Suprapubic skin (tissue), 4 donors: ENCODE results near the gene PTPRN2. TPM values are rescaled to one million over a fixed set of nuclear protein-coding genes. Genes with fewer than 3 reads are reported as not detected.

Experiments
- DNase-seq, 2 donors: peaks; one replicate each; pipeline ENCODE4 v3.0.0-alpha.2; 2019; ENCODE audit warnings: low spot score in 2 of 2
- H3K27ac ChIP-seq: fragments of 200-600 bp; sonication (generic); one replicate; pipeline ENCODE4 v1.5.1; 2019
- H3K27me3 ChIP-seq: fragments of 200-600 bp; sonication (generic); one replicate; pipeline ENCODE4 v1.5.1; 2019
- H3K36me3 ChIP-seq: fragments of 200-600 bp; sonication (generic); one replicate; pipeline ENCODE4 v1.5.1; 2019
- H3K4me1 ChIP-seq: fragments of 200-600 bp; sonication (generic); one replicate; pipeline ENCODE4 v1.5.1; 2019
- H3K4me3 ChIP-seq: fragments of 200-600 bp; sonication (generic); one replicate; pipeline ENCODE4 v1.5.1; 2019; ENCODE audit warnings: mild to moderate bottlenecking
- H3K9me3 ChIP-seq: fragments of 200-600 bp; sonication (generic); one replicate; pipeline ENCODE4 v1.5.1; 2019
- EP300 ChIP-seq: sonication (generic); formaldehyde crosslinking; IDR thresholded peaks from one replicate; pipeline ENCODE4 v1.6.1; 2017; ENCODE audit warnings: antibody characterized with exemption
- POLR2A ChIP-seq, 2 donors: fragments of 450-650 bp; IDR thresholded peaks; one replicate each; pipeline ENCODE4 v1.6.1; 2017; ENCODE audit warnings: antibody characterized with exemption in 2 of 2, mild to moderate bottlenecking in 2 of 2, moderate library complexity in 2 of 2
- POLR2AphosphoS5 ChIP-seq, 3 donors: sonication (generic); formaldehyde crosslinking; IDR thresholded peaks; one replicate each; pipeline ENCODE4 v1.6.1; 2017; ENCODE audit warnings: antibody characterized with exemption in 3 of 3
- WGBS: methylation state at CpG from one replicate; pipeline ENCODE4 v1.1.5; 2018; 5-methylcytosine and 5-hydroxymethylcytosine counted together
- total RNA-seq, 4 donors: library from RNA; depleted of rRNA; stranded (reverse); fragments of >200 nt; gene quantifications; one replicate each; pipeline ENCODE4 v1.1.0, GENCODE V29; 2016
- TF ChIP-seq, protein P1 (sequence below), 2 donors: fragments of 200-600 bp in 1 of 2; fragments of 450-650 bp in 1 of 2; sonication (generic) in 1 of 2; IDR thresholded peaks; one replicate each; pipeline ENCODE4 v1.5.1; 2016 to 2019; ENCODE audit warnings: antibody characterized with exemption in 2 of 2, mild to moderate bottlenecking in 1 of 2, moderate library complexity in 1 of 2

The PTPRN2 gene
- total RNA-seq, 4 donors from 2014 or later, result 0.23 to 1.8 (median 1.3) TPM

DNA sequence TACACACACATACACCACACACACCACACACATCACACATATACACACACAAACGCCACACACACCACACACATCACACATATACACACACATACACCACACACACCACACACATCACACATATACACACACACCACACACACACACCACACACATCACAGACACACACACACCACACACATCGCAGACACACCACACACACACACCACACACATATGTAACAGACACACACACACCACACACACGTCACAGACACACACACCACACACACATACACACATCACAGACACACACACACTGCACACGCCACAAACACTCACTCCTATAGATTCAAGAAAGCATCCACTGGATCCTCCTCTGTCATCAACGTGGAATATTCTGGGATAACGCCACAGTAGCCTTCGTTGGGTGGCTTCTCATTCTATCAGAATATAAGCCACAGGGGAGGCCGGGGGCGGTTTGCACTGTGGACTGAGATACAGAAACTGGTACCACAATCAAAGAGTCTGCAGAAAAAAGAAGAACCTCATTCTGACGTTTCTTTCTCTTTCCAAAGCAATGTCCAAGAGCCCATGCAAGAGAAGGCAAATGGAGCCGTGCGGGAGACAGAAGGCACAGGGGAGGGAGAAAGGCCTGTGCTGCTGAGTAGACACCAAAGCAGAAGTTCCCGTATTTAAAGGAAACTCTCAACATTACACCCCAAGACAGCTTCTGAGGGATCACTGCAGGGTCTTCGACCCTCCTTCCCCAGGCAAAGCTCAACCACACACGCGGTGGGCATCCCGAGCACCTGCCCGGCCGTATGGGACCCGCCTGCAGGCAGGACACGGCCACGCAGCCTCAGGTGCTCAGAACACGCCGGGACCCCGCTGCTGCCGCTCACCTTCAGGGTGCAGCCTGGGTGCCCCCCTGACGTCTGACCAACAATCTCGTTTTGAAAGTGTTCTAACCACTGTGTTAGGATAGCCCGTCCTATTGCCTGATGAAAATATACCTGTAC, 929.6 kb downstream of the PTPRN2 start:
- H3K27me3 ChIP-seq, result peaks cover 23% of the 10 kb centered on the region
- WGBS, result 80% methylated on average over 25 of the region's 29 CpGs
- H3K36me3 ChIP-seq, result no peaks in the 10 kb centered on the region
- peak; percentile 34 to 38 for DNase-seq
- H3K4me1 ChIP-seq, result no peaks in the 10 kb centered on the region
- no peak overlapping the region for H3K27ac ChIP-seq
- H3K4me3 ChIP-seq, result no peak overlapping the region
- no peaks in the 10 kb centered on the region for H3K9me3 ChIP-seq
- TF ChIP-seq EP300 (no peak), POLR2AphosphoS5 (IDR thresholded peaks at IDR 0.05) (no peak), POLR2A (IDR thresholded peaks at IDR 0.05) (no peak)
- TF ChIP-seq, protein P1, sequence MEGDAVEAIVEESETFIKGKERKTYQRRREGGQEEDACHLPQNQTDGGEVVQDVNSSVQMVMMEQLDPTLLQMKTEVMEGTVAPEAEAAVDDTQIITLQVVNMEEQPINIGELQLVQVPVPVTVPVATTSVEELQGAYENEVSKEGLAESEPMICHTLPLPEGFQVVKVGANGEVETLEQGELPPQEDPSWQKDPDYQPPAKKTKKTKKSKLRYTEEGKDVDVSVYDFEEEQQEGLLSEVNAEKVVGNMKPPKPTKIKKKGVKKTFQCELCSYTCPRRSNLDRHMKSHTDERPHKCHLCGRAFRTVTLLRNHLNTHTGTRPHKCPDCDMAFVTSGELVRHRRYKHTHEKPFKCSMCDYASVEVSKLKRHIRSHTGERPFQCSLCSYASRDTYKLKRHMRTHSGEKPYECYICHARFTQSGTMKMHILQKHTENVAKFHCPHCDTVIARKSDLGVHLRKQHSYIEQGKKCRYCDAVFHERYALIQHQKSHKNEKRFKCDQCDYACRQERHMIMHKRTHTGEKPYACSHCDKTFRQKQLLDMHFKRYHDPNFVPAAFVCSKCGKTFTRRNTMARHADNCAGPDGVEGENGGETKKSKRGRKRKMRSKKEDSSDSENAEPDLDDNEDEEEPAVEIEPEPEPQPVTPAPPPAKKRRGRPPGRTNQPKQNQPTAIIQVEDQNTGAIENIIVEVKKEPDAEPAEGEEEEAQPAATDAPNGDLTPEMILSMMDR (IDR thresholded peaks at IDR 0.05), result no peak

DNA sequence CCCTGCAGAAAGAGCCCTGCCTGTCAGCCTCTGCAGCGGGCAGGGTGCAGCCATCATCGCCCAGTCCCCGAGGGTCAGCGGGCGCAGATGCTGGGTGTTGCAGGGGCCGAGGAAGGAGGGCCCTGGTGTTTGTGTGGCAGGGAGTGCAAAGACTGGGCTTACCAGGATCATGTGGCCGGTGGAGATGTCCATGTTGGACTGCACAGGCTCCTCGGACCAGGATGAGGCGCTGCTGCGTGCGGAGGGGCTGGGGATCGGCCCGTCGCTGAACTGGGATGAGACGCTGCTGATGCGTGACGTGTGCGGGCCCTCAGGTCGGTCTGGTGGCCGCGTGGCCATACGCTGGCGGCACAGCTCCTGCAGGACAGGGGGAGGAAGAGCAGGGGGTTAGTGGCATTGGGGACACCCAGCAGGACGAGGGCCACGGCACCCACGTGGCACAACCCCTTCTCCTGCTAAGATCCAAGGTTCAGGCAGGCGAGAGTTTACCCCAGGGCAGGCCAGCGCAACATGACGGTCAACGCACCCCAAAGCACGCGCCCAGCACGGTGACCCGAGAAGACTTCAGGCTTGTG, 931.3 kb downstream of the PTPRN2 start:
- no peaks in the 10 kb centered on the region for H3K9me3 ChIP-seq
- DNase-seq, result peak in 1 of 2 donors; percentile 53
- 94% methylated on average over 28 of the region's 34 CpGs for WGBS

DNA sequence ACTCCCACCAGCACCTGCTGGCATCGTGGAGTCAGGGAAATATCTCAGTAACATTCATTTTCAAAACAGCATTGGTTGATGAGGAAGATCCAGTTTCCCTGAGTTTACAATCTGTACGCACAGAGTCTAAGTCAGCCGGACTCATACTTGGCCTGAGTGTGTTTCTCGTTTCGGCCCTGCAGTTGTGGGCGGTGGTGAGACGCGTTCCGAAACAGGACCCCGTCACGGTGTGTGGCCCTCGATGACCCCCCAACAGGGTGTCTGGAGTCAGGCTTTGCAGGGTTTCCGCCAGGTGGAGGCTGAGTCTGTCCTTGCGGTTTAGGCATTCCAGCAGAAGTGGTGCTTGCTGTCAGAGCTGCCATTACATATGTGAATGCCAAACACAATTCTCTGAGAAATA, 933.3 kb downstream of the PTPRN2 start:
- peak in 1 of 2 donors; percentile 33 for DNase-seq
- 88% methylated on average over 13 of the region's 14 CpGs for WGBS
- TF ChIP-seq POLR2AphosphoS5 (IDR thresholded peaks at IDR 0.05), result no peak
- TF ChIP-seq, protein P1 (IDR thresholded peaks at IDR 0.05), result no peak
- TF ChIP-seq POLR2A (IDR thresholded peaks at IDR 0.05), result no peak
- TF ChIP-seq EP300, result no peak
- Histone ChIP-seq H3K36me3 (no peaks in the 10 kb centered on the region), H3K27me3 (peaks cover 12% of the 10 kb centered on the region), H3K27ac (no peak overlapping the region), H3K4me3 (no peak overlapping the region), H3K9me3 (no peaks in the 10 kb centered on the region), H3K4me1 (no peaks in the 10 kb centered on the region)

More for the DNA sequence above, 931.3 kb downstream of the PTPRN2 start:
- Histone ChIP-seq H3K4me3 (no peak overlapping the region), H3K27me3 (peaks cover 17% of the 10 kb centered on the region), H3K4me1 (no peaks in the 10 kb centered on the region), H3K36me3 (no peaks in the 10 kb centered on the region), H3K27ac (no peak overlapping the region)
- TF ChIP-seq EP300 (no peak), POLR2AphosphoS5 (IDR thresholded peaks at IDR 0.05) (no peak)
- TF ChIP-seq, protein P1 (IDR thresholded peaks at IDR 0.05), result no peak

DNA sequence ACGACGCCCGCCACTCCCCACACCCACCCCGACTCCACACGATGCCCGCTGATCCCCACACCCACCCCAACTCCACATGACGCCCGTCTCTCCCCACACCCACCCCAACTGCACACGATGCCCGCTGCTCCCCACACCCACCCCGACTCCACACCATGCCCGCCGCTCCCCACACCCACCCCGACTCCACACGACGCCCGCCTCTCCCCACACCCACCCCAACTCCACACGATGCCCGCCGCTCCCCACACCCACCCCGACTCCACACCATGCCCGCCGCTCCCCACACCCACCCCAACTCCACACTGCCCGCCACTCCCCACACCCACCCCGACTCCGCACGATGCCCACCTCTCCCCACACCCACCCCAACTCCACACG, 933.8 kb downstream of the PTPRN2 start:
- no peaks in the 10 kb centered on the region for H3K4me1 ChIP-seq
- H3K4me3 ChIP-seq, result no peak overlapping the region
- H3K27ac ChIP-seq, result no peak overlapping the region
- WGBS, result 87% methylated on average over 28 of the region's 28 CpGs
- no peaks in the 10 kb centered on the region for H3K36me3 ChIP-seq
- no peak for DNase-seq
- H3K9me3 ChIP-seq, result no peaks in the 10 kb centered on the region
- TF ChIP-seq EP300 (no peak), POLR2AphosphoS5 (IDR thresholded peaks at IDR 0.05) (no peak), POLR2A (IDR thresholded peaks at IDR 0.05) (no peak)
- TF ChIP-seq, protein P1 (IDR thresholded peaks at IDR 0.05), result no peak
- peaks cover 9% of the 10 kb centered on the region for H3K27me3 ChIP-seq
